ENCODE results near the gene KCNH4. TPM values are rescaled to one million over a fixed set of nuclear protein-coding genes. Genes with fewer than 3 reads are reported as not detected.
A peak's percentile ranks its signal among the peaks of the same experiment; 100 is the strongest.

Gene KCNH4
- 0.56 and 0.78 TPM in 2 replicates for polyA plus RNA-seq
- 1.2 TPM in 2 replicates for polyA minus RNA-seq

DNA sequence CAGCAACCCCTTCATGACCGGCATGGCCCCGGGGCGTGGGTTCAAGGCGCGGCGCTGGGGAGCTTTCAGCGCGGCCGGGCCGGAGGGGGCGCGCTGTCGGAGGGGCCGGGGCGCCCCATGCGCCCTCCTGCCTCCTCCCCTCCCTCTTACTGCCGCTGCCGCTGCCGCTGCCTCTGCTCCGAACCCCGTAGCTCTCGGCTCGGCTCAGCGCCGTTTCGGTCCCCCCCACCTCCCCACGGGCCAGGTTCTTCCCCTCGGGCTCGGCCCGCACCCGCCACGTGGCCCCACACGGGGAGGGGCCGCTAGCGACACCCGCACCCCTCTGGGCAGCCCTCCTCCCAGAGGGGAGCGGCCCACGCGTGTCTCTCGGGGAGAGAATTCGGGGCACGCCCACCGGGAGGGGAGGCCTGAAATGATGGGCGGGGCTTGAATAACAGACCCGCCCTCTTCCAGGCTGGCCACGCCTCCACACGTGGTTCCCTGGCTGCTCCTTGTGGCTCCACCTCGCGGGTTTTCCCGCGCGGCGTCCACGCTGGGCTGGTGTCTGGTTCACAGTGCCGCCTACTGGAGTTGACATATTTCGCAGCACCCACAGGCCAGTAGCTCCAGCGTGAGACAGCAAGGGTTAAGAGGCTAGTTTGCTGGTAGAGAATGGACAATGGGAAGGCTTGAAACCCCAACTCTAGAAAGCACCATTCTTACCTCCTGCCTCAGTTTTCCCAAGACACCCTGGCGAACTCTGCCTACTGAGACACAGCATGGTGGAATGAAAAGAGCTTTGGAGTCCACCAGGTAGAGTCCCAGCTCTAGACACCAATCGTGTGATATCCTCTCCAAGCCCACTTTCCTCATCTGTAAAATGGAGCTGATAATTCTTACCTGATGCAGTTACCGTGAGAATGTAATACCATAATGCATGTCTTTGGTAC is at the start of gene KCNH4:
Gene KCNH4 (minus strand): TSS at position 221 of the 929 bp plus-strand sequence. CDS start 197 bp downstream, at position 24.
- peak within 1 kb of the TSS; percentile 14 for H2AFZ ChIP-seq (ENCODE audit: low read depth, low read length)

DNA sequence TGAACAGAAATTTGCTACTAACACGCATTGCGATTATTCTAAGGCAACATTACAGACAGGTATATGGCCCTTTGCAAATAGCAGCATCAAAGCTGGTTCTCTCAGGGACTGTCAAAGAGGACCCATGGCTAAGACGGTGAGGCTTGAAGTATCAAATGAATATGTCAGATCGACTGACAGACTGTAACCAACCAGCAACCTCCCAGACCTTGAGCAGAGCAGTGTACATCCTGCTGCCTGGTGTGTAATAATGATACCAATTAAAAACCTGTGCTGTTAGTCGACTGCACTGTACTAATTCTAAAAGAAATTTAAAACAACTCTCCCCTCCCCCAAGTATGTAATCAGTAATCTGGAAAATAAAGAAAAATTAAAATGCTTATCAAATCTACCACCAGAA is 49.3 kb upstream of the KCNH4 start:
- Histone ChIP-seq H3K27me3 (ENCODE audit: insufficient read depth, low read depth, low read length) (no peaks in the 10 kb centered on the region), H3F3A (ENCODE audit: insufficient read depth, low read length, poor library complexity, severe bottlenecking) (no peaks in the 10 kb centered on the region), H3K4me2 (ENCODE audit: low read length) (no peak overlapping the region), H3K9me3 (ENCODE audit: low read length) (no peaks in the 10 kb centered on the region), H3K79me2 (replicated peaks; ENCODE audit: insufficient read depth, low read length) (peaks cover 3% of the 10 kb centered on the region), H3K36me3 (ENCODE audit: insufficient read depth, low read length) (no peaks in the 10 kb centered on the region), H3K9me2 (ENCODE audit: insufficient read depth, low read length) (no peaks in the 10 kb centered on the region), H4K20me1 (ENCODE audit: insufficient read depth) (no peaks in the 10 kb centered on the region), H2AFZ (ENCODE audit: low read depth, low read length) (no peak overlapping the region), H3K4me3 (ENCODE audit: low read length) (no peak overlapping the region), H3K27ac (ENCODE audit: low read length) (no peak overlapping the region), H3K9ac (ENCODE audit: low read length) (no peak overlapping the region)
- TF ChIP-seq, protein P1, sequence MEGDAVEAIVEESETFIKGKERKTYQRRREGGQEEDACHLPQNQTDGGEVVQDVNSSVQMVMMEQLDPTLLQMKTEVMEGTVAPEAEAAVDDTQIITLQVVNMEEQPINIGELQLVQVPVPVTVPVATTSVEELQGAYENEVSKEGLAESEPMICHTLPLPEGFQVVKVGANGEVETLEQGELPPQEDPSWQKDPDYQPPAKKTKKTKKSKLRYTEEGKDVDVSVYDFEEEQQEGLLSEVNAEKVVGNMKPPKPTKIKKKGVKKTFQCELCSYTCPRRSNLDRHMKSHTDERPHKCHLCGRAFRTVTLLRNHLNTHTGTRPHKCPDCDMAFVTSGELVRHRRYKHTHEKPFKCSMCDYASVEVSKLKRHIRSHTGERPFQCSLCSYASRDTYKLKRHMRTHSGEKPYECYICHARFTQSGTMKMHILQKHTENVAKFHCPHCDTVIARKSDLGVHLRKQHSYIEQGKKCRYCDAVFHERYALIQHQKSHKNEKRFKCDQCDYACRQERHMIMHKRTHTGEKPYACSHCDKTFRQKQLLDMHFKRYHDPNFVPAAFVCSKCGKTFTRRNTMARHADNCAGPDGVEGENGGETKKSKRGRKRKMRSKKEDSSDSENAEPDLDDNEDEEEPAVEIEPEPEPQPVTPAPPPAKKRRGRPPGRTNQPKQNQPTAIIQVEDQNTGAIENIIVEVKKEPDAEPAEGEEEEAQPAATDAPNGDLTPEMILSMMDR (IDR thresholded peaks at IDR 0.05; ENCODE audit: poor library complexity, severe bottlenecking): no peak
- TF ChIP-seq POLR2AphosphoS5 (IDR thresholded peaks at IDR 0.05) (no peak), TAF1 (IDR thresholded peaks at IDR 0.05; ENCODE audit: low read depth) (no peak), SMC3 (conservative IDR thresholded peaks at IDR 0.05; ENCODE audit: poor library complexity) (no peak), EP300 (conservative IDR thresholded peaks at IDR 0.05; ENCODE audit: poor library complexity, severe bottlenecking) (no peak), RAD21 (conservative IDR thresholded peaks at IDR 0.05) (no peak), MXI1 (conservative IDR thresholded peaks at IDR 0.05; ENCODE audit: poor library complexity, severe bottlenecking) (no peak), EZH2 (IDR thresholded peaks at IDR 0.05; ENCODE audit: borderline replicate concordance, insufficient read depth, low read length, poor library complexity, severe bottlenecking) (no peak)
- TF ChIP-seq, protein P2, sequence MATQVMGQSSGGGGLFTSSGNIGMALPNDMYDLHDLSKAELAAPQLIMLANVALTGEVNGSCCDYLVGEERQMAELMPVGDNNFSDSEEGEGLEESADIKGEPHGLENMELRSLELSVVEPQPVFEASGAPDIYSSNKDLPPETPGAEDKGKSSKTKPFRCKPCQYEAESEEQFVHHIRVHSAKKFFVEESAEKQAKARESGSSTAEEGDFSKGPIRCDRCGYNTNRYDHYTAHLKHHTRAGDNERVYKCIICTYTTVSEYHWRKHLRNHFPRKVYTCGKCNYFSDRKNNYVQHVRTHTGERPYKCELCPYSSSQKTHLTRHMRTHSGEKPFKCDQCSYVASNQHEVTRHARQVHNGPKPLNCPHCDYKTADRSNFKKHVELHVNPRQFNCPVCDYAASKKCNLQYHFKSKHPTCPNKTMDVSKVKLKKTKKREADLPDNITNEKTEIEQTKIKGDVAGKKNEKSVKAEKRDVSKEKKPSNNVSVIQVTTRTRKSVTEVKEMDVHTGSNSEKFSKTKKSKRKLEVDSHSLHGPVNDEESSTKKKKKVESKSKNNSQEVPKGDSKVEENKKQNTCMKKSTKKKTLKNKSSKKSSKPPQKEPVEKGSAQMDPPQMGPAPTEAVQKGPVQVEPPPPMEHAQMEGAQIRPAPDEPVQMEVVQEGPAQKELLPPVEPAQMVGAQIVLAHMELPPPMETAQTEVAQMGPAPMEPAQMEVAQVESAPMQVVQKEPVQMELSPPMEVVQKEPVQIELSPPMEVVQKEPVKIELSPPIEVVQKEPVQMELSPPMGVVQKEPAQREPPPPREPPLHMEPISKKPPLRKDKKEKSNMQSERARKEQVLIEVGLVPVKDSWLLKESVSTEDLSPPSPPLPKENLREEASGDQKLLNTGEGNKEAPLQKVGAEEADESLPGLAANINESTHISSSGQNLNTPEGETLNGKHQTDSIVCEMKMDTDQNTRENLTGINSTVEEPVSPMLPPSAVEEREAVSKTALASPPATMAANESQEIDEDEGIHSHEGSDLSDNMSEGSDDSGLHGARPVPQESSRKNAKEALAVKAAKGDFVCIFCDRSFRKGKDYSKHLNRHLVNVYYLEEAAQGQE (IDR thresholded peaks at IDR 0.05; ENCODE audit: borderline replicate concordance): no peak

More for the DNA sequence above, at the start of gene KCNH4:
- Histone ChIP-seq H3K79me2 (replicated peaks; ENCODE audit: insufficient read depth, low read length) (no peaks in the 10 kb centered on the region), H3K9ac (ENCODE audit: low read length) (peak within 1 kb of the TSS; percentile 54), H3K4me3 (ENCODE audit: low read length) (peak within 1 kb of the TSS; percentile 75), H4K20me1 (ENCODE audit: insufficient read depth) (no peaks in the 10 kb centered on the region), H3K36me3 (ENCODE audit: insufficient read depth, low read length) (no peaks in the 10 kb centered on the region), H3K9me2 (ENCODE audit: insufficient read depth, low read length) (no peaks in the 10 kb centered on the region), H3K4me2 (ENCODE audit: low read length) (peak within 1 kb of the TSS; percentile 68), H3K27ac (ENCODE audit: low read length) (no peak within 1 kb of the TSS), H3K9me3 (ENCODE audit: low read length) (no peaks in the 10 kb centered on the region), H3K27me3 (ENCODE audit: insufficient read depth, low read depth, low read length) (peaks cover 57% of the 10 kb centered on the region), H3F3A (ENCODE audit: insufficient read depth, low read length, poor library complexity, severe bottlenecking) (no peaks in the 10 kb centered on the region)
- TF ChIP-seq RAD21 (conservative IDR thresholded peaks at IDR 0.05) (peak; percentile 65), SMC3 (conservative IDR thresholded peaks at IDR 0.05; ENCODE audit: poor library complexity) (peak; percentile 61), EP300 (conservative IDR thresholded peaks at IDR 0.05; ENCODE audit: poor library complexity, severe bottlenecking) (no peak), TAF1 (IDR thresholded peaks at IDR 0.05; ENCODE audit: low read depth) (no peak), MXI1 (conservative IDR thresholded peaks at IDR 0.05; ENCODE audit: poor library complexity, severe bottlenecking) (peak; percentile 74), POLR2AphosphoS5 (IDR thresholded peaks at IDR 0.05) (no peak)
- TF ChIP-seq, protein P1 (IDR thresholded peaks at IDR 0.05; ENCODE audit: poor library complexity, severe bottlenecking): peak; percentile 79

Measured in neural cell (in vitro differentiated cells).